ENCODE measurements around the gene SLC6A3. TPM values are rescaled to one million over a fixed set of nuclear protein-coding genes. Genes with fewer than 3 reads are reported as not detected.
A peak's percentile ranks its signal among the peaks of the same experiment; 100 is the strongest.

SLC6A3 gene
- total and polyA plus RNA-seq, 10 donors: 0.02 to 0.27 (median 0.07) TPM; not detected in 4

- WGBS, 5 donors: 79 to 87% (median 82%) methylated on average over 19 to 22 of the region's 22 CpGs
- Histone ChIP-seq H3K27me3 (replicated peaks in 1 of 7) (peaks cover 0 to 83% (median 14%) of the 10 kb centered on the region in 7 donors), H3K27ac (no peak overlapping the region), H3K36me3 (no peaks in the 10 kb centered on the region), H3K9me3 (no peaks in the 10 kb centered on the region), H3K4me3 (no peak overlapping the region), H3K4me1 (no peaks in the 10 kb centered on the region)
- peak; percentile 42 for DNase-seq
- intact Hi-C loops (cut with DNase I; ENCODE audit: low total_unique reads): no loop called here
- TF ChIP-seq POLR2AphosphoS5 (IDR thresholded peaks at IDR 0.05) (no peak), CTCF (IDR thresholded peaks at IDR 0.05 in 8 of 11, conservative IDR thresholded peaks at IDR 0.05 in 3 of 11) (no peak), POLR2A (IDR thresholded peaks at IDR 0.05) (no peak)
Measured at GRCh38 chr5:1411099-1411498, 34.1 kb downstream of the SLC6A3 start.

- 79 to 91% (median 85%) methylated on average over 20 to 21 of the region's 21 CpGs for WGBS, 5 donors
- intact Hi-C loops (cut with DNase I; ENCODE audit: low total_unique reads): no loop called here
- DNase-seq: peak; percentile 51
- Histone ChIP-seq H3K36me3 (no peaks in the 10 kb centered on the region), H3K27me3 (replicated peaks in 1 of 7) (peaks cover 0 to 86% (median 14%) of the 10 kb centered on the region in 7 donors), H3K4me1 (no peaks in the 10 kb centered on the region), H3K4me3 (no peak overlapping the region), H3K9me3 (no peaks in the 10 kb centered on the region), H3K27ac (no peak overlapping the region)
- no peak for TF ChIP-seq POLR2AphosphoS5 (IDR thresholded peaks at IDR 0.05)
- TF ChIP-seq CTCF (IDR thresholded peaks at IDR 0.05 in 8 of 11, conservative IDR thresholded peaks at IDR 0.05 in 3 of 11): no peak
- TF ChIP-seq POLR2A (IDR thresholded peaks at IDR 0.05): no peak
Measured at GRCh38 chr5:1410156-1411014, 34.9 kb downstream of the SLC6A3 start.

GRCh38 chr5:1409381-1410110 lies 35.7 kb downstream of the SLC6A3 start:
- peak; percentile 66 for DNase-seq
- Histone ChIP-seq H3K36me3 (no peaks in the 10 kb centered on the region), H3K27me3 (replicated peaks in 1 of 7) (peaks cover 0 to 81% (median 14%) of the 10 kb centered on the region in 7 donors), H3K4me1 (no peaks in the 10 kb centered on the region), H3K27ac (no peak overlapping the region), H3K4me3 (no peak overlapping the region), H3K9me3 (no peaks in the 10 kb centered on the region)
- no peak for TF ChIP-seq CTCF (IDR thresholded peaks at IDR 0.05 in 8 of 11, conservative IDR thresholded peaks at IDR 0.05 in 3 of 11)
- no peak for TF ChIP-seq POLR2AphosphoS5 (IDR thresholded peaks at IDR 0.05)
- no peak for TF ChIP-seq POLR2A (IDR thresholded peaks at IDR 0.05)
- 76 to 78% (median 76%) methylated on average over 25 to 33 of the region's 33 CpGs for WGBS, 5 donors
- intact Hi-C loops (cut with DNase I; ENCODE audit: low total_unique reads): no loop called here

All from spleen (tissue), 11 donors.